ENCODE results near the gene LIG4.
A peak's percentile ranks its signal among the peaks of the same experiment; 100 is the strongest.
"Not testable (repeated sequence)": the region's sequence is repeated elsewhere in the genome, so short reads cannot be mapped to it uniquely, and the experiment has no call there.

Gene LIG4

DNA sequence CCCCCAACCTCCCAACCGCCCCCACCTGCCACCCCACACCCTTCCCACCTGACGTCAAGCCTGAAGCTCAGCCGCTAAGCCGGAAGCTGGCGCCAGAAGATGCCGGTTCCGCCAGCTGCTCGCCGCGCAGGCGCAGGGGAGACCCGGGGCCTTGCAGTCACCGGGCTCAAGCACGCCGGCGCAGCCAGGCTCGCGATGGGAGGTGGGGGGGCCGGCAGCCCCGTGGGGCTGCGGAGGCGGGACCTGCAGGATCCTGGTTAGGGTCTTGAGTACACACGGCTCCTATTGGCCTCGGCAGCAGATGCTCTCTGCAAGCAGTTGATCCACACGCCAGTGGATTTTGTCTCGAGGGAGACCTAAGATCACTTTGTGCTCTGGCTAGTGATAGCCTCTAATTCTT is at the start of gene LIG4:
TSS of gene LIG4 (minus strand) at position 101 of the 400 bp plus-strand sequence. CDS start 4,268 bp downstream, outside the sequence.
- peak; percentile 72 for DNase-seq (ENCODE audit: low spot score)

DNA sequence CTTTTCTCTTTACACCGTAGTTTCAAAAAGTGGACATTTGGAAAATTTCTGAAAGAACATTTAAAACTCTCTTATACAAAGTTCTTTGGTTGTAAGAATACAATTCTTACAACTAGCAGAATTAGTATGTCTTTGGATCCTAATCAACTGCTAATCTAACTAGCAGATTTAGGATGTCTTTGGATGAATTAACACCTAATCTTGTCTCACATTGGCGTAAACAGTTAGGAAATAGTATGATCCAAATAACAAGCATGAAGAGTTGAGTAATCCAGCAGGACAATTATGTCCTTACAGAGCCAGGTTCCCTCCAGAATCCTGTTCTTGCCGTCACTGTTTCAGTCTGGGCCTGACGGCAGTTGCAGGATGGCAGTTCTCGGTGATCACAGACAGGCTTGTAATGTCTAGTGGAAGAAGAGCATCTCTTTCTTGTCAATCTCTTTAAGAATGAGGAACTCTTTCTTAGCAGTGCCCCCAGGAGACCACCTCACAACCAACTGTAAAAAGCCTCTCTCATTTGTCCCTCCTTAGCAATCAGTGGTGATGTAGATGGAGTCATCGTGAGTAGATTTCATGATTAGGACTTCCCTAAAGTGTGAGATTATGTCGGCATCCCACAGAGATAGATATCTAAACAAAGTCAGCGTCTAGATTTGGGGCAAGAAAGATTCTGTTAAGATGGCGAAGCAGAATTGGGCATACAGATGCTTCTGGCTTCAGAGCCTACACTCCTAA is 48.5 kb upstream of the LIG4 start:
- DNase-seq (ENCODE audit: low spot score), result no peak

DNA sequence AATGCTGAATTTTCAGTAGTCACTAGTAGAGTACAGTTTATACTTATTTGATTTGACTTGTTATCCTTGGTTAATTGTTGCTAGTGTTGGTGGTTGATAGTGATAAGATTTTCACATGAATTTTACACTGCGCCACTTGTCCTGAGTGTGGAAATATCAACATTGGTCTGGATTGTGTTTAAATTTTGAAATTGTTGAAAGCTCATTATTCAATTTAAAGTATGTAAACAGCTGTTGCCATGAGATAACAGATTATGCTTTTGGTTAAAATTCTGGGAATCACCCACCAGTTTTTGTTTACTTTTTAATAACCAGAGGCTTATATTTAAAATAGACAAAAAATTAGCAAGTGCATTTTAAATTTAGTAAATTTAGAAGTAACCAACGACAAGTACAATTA is 41.9 kb upstream of the LIG4 start:
- DNase-seq (ENCODE audit: low spot score), result no peak

DNA sequence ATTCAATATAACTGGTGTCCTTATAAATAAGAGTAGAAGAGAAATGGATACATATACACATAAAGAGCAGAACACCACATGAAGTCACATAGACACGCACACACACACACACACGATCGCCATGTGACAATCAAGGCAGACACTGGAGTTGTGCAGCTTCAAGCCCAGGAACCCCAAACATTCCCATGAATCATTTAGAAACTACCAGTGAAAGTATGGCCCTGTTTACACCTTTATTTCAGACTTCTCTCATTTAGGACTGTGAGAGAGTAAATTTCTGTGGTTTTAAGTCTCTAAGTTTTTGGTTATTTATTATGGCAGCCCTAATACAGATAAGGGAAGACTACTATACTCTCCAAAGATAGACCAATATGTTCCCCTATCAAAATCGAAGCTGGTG is 33.8 kb upstream of the LIG4 start:
- DNase-seq (ENCODE audit: low spot score), result no peak

DNA sequence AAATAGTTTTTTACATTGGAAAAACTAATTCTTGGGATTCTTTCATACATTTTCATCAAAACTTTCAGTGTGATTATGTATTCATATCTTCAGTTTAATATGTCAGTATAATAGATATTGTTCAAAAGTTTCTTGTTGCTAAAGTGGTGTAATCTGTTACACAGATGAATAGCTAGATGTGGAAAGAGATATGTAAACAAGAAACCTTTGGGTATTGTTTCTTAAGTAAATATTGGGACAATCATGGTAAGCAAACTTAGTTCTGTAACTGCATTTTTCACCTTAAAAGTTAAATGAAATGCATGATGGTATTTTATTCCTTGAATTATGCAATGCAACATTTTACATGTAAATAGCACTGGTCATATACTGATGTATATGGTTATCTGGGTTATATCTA is 15.0 kb upstream of the LIG4 start:
- no peak for DNase-seq (ENCODE audit: low spot score)

DNA sequence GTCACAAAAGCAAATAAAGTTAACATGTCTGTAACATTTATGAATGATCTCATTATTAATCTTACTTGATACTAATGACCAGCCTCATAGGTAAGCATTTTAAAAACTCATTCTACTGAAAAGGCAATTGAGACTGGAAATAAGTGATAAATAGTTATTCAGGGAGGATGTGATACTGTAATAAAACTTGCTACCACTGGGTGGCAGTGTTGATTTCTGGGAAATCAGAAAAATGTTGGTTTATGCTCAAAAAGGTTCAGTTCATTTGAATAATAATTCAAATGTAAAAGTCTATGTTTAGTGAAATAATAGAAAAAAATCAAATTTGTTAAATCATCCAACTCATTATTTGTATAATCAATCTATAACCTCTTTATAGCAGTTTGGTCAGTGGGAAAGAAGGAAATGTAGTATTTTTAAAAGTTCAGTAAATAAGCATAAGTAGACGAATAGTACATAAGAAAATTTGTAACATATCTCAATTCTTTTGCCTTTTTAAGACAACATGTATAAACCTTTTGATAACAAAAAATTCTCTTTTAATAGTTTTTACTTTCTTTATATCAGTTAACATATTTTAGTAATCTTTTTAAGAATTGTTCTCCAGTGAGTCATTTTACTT is 12.4 kb upstream of the LIG4 start:
- DNase-seq (ENCODE audit: low spot score), result no peak

DNA sequence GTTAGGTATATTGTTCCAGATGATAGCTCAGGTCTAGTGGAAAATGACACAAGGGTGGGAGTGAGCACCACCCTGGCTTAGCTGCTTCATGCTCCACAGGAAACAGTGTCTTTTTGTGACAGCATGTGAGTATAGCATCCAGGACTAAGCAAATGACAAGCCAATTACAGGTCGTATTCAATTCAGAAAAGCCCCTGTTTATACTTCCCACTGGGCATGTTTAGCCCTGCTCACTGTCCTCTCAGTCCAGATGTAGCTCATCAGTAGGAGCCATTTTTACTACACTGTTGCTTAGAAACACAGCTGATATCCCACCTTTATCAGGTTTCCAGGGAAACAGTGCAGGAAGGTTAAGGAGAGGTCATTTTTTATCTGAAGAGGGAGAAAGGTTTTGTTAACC is 10.8 kb upstream of the LIG4 start:
- no peak for DNase-seq (ENCODE audit: low spot score)

DNA sequence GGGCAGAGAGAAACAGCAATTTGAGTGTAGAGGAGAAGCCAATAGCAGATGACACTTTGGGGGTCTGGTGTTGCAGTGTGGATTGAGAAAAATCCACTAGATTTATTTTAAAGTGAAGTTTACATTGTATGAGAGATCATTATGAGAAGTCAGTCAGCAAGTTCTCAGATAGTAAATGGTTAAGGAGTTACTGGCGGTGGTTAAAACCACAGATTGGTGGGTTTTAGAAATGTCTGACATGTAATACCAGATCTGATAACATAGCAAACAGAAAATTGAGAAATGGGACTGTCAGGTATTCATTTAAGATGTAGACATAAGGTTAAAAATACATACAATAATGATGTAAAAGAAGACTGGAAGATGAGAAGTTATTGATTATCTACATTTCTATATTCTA is 10.1 kb upstream of the LIG4 start:
- DNase-seq (ENCODE audit: low spot score), result no peak

DNA sequence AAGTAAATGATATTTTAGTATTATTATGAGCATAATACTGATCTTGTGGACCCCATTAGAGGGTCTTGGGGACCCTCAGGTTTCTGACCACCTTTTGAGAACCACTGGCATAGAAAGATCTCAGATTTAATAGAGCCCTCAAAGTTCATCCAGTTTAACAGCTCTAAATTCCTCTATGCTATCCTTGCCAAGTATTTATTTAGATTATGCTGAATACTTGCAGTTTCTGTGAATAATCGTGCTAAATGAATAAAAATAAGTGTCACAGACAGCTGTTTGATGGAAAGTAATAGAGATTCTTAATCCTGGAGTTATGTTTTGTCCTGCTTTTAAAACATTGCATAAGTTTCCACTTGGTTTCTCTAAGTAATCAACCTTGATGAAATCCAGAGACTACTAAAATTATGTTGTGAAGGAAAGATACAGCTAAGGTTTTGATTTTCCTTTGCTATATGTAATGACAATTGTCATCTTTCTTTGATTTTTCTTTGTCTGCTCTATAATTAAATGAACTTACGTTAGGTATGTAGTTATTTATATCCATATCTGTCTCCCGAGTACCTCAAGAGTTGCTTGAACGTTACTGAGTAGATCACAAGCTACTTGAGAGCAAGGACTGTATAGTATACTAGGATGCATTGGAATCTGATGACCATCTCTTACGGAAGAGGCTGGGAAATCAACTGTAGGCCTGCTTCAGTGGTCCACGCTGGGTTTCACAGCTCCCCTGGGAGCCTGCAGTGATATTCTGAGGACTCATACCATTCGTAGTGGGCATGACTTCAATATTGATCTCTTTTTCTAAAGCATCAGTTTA is 8.6 kb upstream of the LIG4 start:
- DNase-seq (ENCODE audit: low spot score), result no peak

DNA sequence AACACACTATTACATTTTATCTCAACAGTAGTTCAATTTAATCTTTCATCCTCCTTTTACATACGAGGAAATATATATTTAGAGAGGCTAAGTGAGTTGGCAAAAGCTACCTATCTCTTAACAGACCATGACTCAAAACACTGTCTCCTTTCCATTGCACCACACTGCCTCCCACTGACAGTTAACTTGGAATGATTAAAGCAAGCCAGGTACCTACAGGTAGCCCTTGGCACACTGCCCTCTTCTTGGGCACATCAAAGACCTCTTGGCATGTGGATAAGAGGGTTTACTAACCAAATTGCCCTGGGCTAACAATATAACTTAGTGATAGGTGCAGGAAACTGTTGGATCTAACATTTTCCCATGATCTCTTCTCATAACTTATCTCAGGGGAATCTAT is 4.7 kb upstream of the LIG4 start:
- DNase-seq (ENCODE audit: low spot score), result no peak

DNA sequence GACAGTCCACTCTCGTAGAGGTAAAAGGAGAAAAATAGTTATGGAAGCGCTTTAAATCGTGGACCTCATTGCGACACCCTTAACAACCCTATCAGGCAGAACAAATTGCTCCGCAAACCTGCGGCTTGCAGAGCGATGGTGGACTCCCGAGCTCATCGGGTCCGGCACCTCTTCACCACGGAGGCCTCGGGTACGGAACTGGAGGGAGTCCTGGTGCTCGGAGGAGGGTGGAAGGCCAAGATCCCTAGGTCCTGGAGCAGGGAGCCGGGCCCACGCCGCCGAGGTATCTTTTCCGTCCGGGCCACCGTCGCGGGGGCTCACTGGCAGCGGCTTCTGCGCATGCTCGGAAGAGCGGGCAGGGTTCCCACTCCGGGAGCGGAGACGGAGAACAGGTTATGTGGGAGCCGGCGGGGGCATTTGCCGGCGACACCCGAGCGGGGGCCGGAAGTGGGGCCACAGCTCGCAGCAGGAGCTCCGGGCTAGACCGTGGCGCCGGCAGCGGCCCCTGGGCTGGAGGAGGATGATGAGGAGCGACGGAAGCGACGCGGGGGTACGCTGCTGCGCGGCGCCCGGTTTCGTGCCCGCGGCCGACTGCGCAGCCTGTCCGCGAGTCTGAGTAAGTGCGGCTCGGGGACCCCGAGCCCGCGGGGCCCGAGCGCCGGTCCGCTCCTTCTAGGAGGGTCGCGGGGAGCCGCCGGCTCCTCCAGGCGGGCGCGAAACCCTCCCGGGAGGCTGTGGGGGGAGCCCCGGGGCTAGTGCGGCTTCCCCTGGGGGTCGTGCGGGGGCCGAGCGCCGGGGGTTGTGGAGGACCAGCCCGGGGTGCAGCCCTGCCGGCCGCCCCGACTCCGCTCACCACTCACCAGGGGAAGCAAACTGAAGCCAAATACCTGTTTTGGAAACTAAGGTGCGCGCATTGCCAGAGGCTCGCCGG is 3.0 kb upstream of the LIG4 start, which contains the start of gene ABHD13:
TSS of gene ABHD13 (plus strand) at position 349 of the 931 bp plus-strand sequence. CDS start 10,827 bp downstream, outside the sequence.
- DNase-seq (ENCODE audit: low spot score), result peak; percentile 66

DNA sequence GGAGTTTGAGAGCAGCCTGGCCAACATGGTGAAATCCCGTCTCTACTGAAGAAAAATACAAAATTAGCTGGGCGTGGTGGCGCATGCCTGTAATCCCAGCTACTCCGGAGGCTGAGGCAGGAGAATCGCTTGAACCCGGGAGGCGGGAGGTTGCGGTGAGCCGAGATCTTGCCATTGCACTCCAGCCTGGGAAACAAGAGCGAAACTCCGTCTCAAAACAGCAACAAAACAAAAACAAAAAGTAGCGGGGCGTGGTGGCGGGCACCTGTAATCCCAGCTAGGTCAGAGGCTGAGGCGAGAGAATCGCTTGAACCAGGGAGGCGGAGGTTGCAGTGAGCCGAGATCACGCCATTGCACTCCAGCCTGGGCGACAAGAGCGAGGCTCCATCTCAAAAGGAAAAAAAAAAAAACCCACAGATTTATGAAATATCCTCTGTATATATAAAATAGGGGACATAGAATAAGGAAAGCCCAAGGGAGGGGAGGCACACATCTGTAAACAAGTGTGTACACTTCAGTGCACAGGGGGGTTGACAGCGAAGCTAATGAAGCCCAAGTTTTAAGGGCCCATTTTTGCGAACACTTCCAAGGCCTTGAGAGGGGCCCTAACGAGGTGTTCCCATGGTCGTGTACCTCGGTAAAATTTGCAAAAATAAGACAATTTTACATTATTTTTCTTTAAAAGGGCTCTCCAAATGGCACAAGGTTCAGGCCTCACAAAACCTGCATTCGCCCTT is 2.1 kb upstream of the LIG4 start:
- DNase-seq (ENCODE audit: low spot score), result not testable (repeated sequence)

DNA sequence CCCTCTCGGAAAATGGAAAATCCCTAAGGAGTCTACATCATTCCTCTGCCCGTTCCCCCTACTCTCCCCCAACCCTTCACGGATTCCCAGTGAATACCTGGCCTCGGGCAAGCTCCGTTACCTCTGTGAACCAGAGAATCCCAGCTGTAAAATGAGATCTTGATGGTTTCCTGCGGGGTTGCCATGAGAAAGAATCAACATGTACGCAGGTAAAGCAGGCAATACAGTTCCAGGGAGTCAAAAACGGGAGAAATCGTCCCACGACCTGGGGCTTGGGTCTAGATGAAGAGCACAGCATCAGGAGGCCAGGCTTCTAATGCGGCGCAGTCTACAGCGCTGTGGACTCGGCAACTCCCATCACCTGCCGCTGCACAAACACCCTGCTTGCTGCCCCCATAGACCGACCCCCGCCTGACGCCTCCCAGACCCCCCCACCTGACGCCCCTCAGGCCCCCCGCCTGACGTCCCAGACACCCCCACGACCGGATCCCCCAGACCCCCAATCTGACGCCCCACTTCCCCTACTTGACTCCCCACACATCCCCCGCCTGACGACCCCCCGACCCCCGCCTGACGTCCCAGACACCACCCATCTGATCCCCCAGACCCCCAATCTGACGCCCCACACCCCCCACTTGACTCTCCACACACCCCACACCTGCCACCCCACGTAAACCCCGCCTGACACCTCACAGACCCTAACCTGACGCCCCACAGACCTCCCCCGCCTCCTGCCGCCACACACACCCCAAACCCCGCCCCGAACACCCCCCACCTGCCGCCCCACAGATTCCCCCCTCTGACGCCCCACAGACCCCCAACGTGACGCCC is 680 bp downstream of the LIG4 start:
- no peak for DNase-seq (ENCODE audit: low spot score)

DNA sequence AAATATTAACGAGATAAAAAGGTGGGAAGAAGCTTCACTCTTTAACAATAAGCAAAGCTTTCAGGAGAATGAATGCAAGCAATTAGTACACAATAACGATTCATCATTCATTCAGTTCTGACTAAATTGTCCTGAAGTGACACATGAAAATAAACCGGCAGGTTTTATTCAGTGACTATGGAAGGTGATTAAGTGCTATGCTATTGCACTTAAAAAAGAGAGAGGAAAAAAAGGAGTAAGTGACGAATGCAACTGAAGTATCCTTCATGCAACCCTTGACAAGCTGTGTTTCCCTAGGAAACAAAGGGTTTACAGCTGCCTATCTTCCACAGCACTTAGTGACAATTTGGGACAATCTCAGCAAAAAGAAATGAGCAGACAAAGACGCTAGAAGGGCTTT is 1.4 kb downstream of the LIG4 start:
- no peak for DNase-seq (ENCODE audit: low spot score)

DNA sequence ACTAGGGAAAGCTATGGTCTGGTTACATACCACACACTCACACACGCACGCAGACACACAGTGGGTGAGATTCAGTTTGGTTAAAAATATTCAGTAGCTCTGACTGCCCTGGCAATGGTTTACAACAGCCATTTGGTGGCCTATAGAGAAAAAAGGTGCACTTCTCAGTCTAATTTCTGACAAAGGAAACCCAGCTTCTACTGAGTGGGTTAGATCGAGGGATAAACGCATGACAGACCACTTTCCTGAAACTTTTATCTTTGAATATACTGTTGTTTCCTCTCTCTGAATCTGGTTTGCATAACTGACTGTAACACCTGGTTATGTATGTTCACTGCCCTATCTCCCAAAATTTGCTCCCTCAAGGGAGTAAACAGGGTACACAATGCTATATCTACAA is 2.5 kb downstream of the LIG4 start:
- DNase-seq (ENCODE audit: low spot score), result no peak

DNA sequence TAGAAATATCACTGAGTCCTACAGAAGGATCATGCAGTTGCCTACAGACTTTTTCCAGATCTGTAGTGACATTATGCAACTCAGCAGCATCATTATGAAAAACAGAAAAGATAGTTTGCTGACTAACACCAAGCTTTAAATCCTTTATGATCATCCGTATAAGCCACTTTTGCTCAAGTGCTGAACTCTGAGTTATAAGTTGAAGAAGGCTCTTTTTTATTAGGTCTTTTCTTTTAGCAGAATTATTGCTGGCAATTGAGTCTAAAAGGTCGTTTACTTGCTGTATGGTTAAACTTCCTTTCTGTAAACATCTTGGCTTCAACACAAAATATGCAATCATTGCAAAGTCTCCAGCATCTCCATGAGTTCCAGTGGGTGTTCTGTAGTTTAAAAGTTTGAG is 4.8 kb downstream of the LIG4 start:
- DNase-seq (ENCODE audit: low spot score), result no peak

DNA sequence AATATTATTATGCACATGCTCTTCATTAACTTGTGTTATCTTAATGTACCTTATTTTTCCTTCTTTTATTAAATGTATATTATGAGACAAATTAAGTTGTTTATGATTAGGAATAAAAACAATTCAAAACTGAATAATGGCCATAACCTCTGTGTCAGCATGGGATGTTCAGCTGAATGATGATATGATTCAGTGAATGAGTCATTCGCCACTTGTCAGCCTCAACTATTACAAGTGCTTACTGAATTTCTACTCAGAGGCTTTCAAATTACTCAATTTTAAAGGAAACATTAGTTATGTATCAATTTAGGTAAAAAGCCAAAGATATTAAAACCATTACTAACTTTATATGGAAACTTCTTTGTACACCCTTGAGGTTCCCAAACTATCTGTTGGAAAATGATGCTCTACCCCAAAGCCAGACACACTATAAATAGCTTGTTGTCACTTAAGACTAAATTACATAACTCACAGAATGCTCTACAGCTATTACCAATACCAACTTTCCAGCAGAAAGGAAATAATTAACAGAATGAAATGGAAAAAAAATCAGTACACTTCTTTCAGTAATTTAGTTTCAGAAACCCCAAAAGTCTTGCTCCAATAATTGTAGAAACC is 14.4 kb downstream of the LIG4 start:
- no peak for DNase-seq (ENCODE audit: low spot score)

DNA sequence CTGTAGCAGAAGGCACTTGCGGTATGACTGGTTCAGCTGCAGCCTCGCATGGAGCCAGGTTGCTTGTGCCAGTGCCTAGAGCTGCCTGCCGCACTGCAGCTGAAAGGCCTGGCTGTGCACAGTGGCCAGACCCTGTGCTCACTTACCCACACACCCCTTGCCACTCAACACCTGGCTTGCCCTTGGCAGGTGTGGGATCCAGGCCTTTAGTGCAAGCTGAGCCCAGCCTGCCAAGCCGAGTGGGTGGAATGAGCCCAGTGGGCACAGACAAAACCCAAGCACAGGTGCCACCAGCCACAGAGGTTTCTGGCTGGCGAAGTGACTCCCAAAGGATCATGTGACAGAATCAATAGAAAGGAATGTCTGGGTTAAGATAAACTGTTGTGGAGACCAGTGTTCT is 19.5 kb downstream of the LIG4 start:
- DNase-seq (ENCODE audit: low spot score), result no peak

DNA sequence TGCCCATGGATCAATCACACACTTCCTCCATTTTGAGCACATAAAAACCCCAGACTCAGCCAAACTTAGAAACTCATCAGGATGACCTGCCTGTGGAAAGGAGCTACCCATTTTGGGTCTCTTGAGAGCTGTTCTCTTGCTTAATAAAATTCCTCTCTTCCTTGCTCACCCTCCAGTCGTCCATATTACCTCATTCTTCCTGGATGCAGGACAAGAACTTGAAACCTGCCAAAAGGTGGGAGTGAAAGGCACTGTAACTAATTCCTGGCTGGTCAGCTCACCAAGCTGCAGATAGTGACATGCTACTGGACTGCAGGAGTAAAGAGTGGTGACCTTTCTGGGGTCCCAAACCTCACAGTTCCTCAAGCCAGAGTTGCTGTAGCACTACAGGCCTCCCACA is 20.2 kb downstream of the LIG4 start:
- DNase-seq (ENCODE audit: low spot score), result no peak

DNA sequence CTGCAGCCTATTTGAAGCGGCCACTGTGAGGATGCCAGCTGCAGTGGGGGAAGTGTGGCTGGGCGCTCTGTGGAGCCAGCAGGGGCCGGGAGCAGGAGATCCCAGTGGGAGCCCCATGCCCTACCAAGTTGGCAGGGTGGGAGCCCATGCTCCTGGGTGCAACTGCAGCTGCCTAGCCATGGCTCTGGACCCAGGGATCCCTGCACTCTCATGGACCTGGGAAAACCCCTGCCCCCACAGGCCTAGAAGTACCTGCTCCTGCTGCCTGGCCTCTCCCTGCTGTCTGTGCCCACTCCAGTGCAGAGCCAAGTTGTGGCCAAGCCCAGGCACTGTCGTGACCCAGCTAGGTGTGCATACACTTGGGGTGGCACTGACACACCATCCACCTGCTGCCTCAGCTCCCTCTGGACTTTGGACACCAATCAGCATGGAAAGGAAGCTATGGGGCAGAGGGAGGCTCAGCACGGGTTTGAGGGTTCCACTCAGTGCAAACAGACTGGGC is 20.9 kb downstream of the LIG4 start:
- DNase-seq (ENCODE audit: low spot score), result no peak

Measured in HuH-7.5 (cell line).